SK-N-SH treated with all-trans-retinoic acid at 6 μM for 48 hours (cell line): ENCODE measurements around the gene DHRS3.

Experiments used
- ATAC-seq: fragments of 200-7000 bp; cut with Tn5 transposase; 3 replicates; pipeline ENCODE4 v1.9.1; 2020; ENCODE audit warnings: mild to moderate bottlenecking, moderate library complexity
- ARNTL ChIP-seq: fragments of 450-650 bp; formaldehyde crosslinking; IDR thresholded peaks from 2 replicates; pipeline ENCODE4 v1.5.0; 2020; ENCODE audit warnings: low read depth, mild to moderate bottlenecking, moderate library complexity, borderline replicate concordance
- BACH2 ChIP-seq: fragments of 250-450 bp; sonication (Bioruptor Pico); IDR thresholded peaks from 2 replicates; pipeline ENCODE4 v1.9.0; 2021; ENCODE audit warnings: mild to moderate bottlenecking, borderline replicate concordance
- CSDC2 ChIP-seq: fragments of 250-450 bp; sonication (Bioruptor Pico); IDR thresholded peaks from 2 replicates; pipeline ENCODE4 v1.5.0; 2020; ENCODE audit warnings: mild to moderate bottlenecking, moderate library complexity
- ESRRG ChIP-seq: fragments of 250-450 bp; sonication (Bioruptor Pico); IDR thresholded peaks from 2 replicates; pipeline ENCODE4 v1.6.1; 2021; ENCODE audit warnings: mild to moderate bottlenecking
- GLIS3 ChIP-seq: fragments of 250-450 bp; sonication (Bioruptor Pico); IDR thresholded peaks from 2 replicates; pipeline ENCODE4 v1.5.0; 2020; ENCODE audit warnings: mild to moderate bottlenecking, moderate library complexity
- ISL1 ChIP-seq: fragments of 250-450 bp; sonication (Bioruptor Pico); IDR thresholded peaks from 2 replicates; pipeline ENCODE4 v2.1.2; 2022; ENCODE audit warnings: mild to moderate bottlenecking, moderate library complexity
- OSR1 ChIP-seq: fragments of 250-450 bp; sonication (Bioruptor Pico); IDR thresholded peaks from 2 replicates; pipeline ENCODE4 v1.8.0; 2022; ENCODE audit warnings: moderate library complexity, mild to moderate bottlenecking, inconsistent platforms
- PPARA ChIP-seq: fragments of 250-450 bp; sonication (Bioruptor Pico); IDR thresholded peaks from 2 replicates; pipeline ENCODE4 v1.5.0; 2020; ENCODE audit warnings: mild to moderate bottlenecking, borderline replicate concordance
- RARB ChIP-seq: fragments of 250-450 bp; sonication (Bioruptor Pico); IDR thresholded peaks from 2 replicates; pipeline ENCODE4 v1.8.0; 2021; ENCODE audit warnings: mild to moderate bottlenecking, moderate library complexity
- SNAI2 ChIP-seq: fragments of 250-450 bp; sonication (Bioruptor Pico); IDR thresholded peaks from 2 replicates; pipeline ENCODE4 v1.5.0; 2020; ENCODE audit warnings: mild to moderate bottlenecking, moderate library complexity
- TCF4 ChIP-seq: fragments of 250-450 bp; sonication (Bioruptor Pico); IDR thresholded peaks from 2 replicates; pipeline ENCODE4 v1.8.0; 2021; ENCODE audit warnings: mild to moderate bottlenecking, moderate library complexity, borderline replicate concordance
- TOX ChIP-seq: fragments of 250-450 bp; sonication (Bioruptor Pico); IDR thresholded peaks from 2 replicates; pipeline ENCODE4 v1.8.0; 2021; ENCODE audit warnings: mild to moderate bottlenecking, moderate library complexity, borderline replicate concordance
- ZC3H10 ChIP-seq: fragments of 250-450 bp; sonication (Bioruptor Pico); IDR thresholded peaks from 2 replicates; pipeline ENCODE4 v1.5.1; 2021; ENCODE audit warnings: mild to moderate bottlenecking, moderate library complexity
- ZFP3 ChIP-seq: fragments of 250-450 bp; sonication (Bioruptor Pico); IDR thresholded peaks from 2 replicates; pipeline ENCODE4 v1.5.0; 2020; ENCODE audit warnings: mild to moderate bottlenecking, moderate library complexity
- ZFP30 ChIP-seq: fragments of 450-650 bp; formaldehyde crosslinking; IDR thresholded peaks from 2 replicates; pipeline ENCODE4 v1.5.0; 2022; ENCODE audit warnings: mild to moderate bottlenecking, moderate library complexity
- ZNF565 ChIP-seq: fragments of 450-650 bp; formaldehyde crosslinking; conservative IDR thresholded peaks from 2 replicates; pipeline ENCODE4 v1.5.0; 2020; ENCODE audit warnings: low read depth, mild to moderate bottlenecking, moderate library complexity
- ZNF70 ChIP-seq: fragments of 450-650 bp; formaldehyde crosslinking; IDR thresholded peaks from 2 replicates; pipeline ENCODE4 v1.5.0; 2020; ENCODE audit warnings: mild to moderate bottlenecking, moderate library complexity
- ZNF8 ChIP-seq: fragments of 450-650 bp; formaldehyde crosslinking; IDR thresholded peaks from 2 replicates; pipeline ENCODE4 v1.5.0; 2020; ENCODE audit warnings: mild to moderate bottlenecking, moderate library complexity
- TF ChIP-seq, protein P1 (sequence below): fragments of 250-450 bp; sonication (Bioruptor Pico); IDR thresholded peaks from 2 replicates; pipeline ENCODE4 v1.5.1; 2020; ENCODE audit warnings: low read depth, mild to moderate bottlenecking, moderate library complexity
- TF ChIP-seq, protein P2 (sequence below): fragments of 250-450 bp; sonication (Bioruptor Pico); IDR thresholded peaks from 2 replicates; pipeline ENCODE4 v1.5.1; 2021; ENCODE audit warnings: mild to moderate bottlenecking, moderate library complexity
- TF ChIP-seq, protein P3 (sequence below): fragments of 250-450 bp; sonication (Bioruptor Pico); IDR thresholded peaks from 2 replicates; pipeline ENCODE4 v1.8.0; 2020; ENCODE audit warnings: mild to moderate bottlenecking, moderate library complexity, borderline replicate concordance
- TF ChIP-seq, protein P4 (sequence below): fragments of 250-450 bp; sonication (Bioruptor Pico); IDR thresholded peaks from 2 replicates; pipeline ENCODE4 v1.8.0; 2021; ENCODE audit warnings: low read depth, mild to moderate bottlenecking, moderate library complexity, borderline replicate concordance

DHRS3 gene

DNA sequence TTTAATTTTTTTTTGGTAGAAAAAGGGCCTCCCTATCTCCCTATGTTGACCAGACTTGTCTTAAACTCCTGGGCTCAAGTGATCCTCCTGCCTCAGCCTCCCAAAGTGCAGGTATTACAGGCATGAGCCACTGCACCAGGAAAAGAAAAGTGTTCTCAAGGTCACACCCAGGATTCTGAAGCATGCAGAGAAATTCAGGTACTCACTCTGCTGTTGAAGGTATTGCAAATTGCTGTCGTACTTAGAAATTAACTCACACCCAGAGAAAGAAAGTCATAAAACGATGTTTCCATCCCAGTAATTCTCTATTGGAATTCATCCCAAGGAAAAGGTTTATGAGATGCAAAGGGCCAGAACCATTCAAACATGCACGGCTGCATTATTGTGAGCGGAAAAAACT is 73.7 kb downstream of the DHRS3 start:
- no peak for TF ChIP-seq PPARA
- no peak for TF ChIP-seq ESRRG (CRISPR knock-in tag)
- no peak for TF ChIP-seq RARB (CRISPR knock-in tag)
- TF ChIP-seq ZNF8 (CRISPR knock-in tag): no peak
- TF ChIP-seq TOX: no peak
- TF ChIP-seq ZNF565 (CRISPR knock-in tag): no peak
- TF ChIP-seq, all 23 proteins: peak for 0
- ATAC-seq: no peak

DNA sequence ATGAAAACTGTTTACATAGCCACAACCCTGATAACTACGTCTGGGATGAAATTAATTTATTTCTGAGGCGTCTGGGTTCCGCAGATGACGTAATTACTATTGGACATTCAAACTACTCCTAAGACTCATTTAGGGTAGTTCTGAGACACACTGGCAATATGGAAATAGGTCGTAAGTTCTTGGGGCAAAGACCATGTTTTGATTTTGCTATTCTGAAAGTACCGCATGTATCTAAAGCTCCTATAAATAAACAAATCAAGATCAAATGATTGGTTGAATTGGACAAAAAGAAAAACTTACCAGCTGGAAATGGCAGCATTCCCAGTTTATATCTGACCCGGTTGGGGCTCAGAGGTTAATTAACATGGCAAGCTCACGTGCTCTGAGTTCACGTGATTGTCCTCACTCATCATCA is 74.3 kb downstream of the DHRS3 start:
- ATAC-seq: no peak
- TF ChIP-seq TCF4 (CRISPR knock-in tag) (no peak), TOX (no peak), SNAI2 (CRISPR knock-in tag) (no peak), ZFP30 (CRISPR knock-in tag) (no peak), CSDC2 (no peak), ARNTL (CRISPR knock-in tag) (no peak), PPARA (no peak), OSR1 (CRISPR knock-in tag) (no peak), ZNF565 (CRISPR knock-in tag) (no peak)
- TF ChIP-seq, protein P1, sequence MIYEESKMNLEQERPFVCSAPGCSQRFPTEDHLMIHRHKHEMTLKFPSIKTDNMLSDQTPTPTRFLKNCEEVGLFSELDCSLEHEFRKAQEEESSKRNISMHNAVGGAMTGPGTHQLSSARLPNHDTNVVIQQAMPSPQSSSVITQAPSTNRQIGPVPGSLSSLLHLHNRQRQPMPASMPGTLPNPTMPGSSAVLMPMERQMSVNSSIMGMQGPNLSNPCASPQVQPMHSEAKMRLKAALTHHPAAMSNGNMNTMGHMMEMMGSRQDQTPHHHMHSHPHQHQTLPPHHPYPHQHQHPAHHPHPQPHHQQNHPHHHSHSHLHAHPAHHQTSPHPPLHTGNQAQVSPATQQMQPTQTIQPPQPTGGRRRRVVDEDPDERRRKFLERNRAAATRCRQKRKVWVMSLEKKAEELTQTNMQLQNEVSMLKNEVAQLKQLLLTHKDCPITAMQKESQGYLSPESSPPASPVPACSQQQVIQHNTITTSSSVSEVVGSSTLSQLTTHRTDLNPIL (CRISPR knock-in tag): no peak

DNA sequence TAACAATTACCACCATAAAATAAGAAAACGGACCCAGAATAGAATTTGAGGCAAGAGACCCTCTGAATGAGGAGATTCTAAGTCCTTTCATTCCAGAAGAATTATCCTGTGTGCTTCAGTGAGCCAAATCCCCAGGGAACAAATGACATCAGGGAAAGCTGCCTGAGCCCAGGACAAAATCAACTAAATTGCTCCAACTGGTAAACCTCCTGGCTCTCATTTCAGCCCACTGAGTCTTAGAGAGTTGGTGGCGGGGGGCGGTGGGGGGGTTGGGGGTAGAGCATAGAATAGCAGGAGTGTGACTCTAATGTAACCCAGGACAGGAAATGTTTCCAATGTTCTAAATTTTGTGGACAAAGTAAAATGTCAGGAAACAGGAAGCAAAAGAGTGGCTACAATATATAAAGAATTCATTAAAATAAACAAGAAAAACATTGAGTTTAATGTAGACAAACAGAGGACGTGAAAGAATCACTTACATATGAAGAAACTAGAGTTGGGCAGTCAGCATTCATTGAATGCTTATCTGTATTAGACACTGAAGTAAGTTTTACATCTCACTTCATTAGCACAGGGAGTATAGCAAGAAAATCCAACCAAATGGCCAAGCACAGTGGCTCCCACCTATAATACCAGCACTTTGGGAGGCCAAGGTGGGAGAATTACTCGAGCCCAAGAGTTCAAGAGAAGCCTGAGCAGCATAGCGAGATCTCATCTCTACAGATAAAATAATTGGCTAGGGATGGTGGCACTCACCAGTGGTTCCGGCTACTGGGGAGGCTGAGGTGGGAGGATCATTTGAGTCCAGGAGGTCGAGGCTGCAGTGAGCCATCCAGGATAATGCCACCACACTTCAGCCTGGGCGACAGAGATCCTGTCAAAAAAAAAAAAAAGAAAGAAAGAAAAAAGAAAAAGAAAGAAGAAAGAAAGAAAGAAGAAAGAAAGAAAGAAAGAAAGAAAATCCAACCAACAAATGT is 75.1 kb downstream of the DHRS3 start:
- no peak for ATAC-seq
- TF ChIP-seq ISL1 (CRISPR knock-in tag) (no peak), PPARA (no peak), OSR1 (CRISPR knock-in tag) (no peak), ZNF70 (CRISPR knock-in tag) (no peak), BACH2 (no peak), GLIS3 (CRISPR knock-in tag) (no peak), SNAI2 (CRISPR knock-in tag) (no peak), ZC3H10 (CRISPR knock-in tag) (no peak), RARB (CRISPR knock-in tag) (no peak), ZNF8 (CRISPR knock-in tag) (no peak), CSDC2 (no peak), ZFP30 (CRISPR knock-in tag) (no peak), TCF4 (CRISPR knock-in tag) (no peak)
- TF ChIP-seq, protein P2, sequence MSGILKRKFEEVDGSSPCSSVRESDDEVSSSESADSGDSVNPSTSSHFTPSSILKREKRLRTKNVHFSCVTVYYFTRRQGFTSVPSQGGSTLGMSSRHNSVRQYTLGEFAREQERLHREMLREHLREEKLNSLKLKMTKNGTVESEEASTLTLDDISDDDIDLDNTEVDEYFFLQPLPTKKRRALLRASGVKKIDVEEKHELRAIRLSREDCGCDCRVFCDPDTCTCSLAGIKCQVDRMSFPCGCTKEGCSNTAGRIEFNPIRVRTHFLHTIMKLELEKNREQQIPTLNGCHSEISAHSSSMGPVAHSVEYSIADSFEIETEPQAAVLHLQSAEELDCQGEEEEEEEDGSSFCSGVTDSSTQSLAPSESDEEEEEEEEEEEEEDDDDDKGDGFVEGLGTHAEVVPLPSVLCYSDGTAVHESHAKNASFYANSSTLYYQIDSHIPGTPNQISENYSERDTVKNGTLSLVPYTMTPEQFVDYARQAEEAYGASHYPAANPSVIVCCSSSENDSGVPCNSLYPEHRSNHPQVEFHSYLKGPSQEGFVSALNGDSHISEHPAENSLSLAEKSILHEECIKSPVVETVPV (CRISPR knock-in tag): no peak

DNA sequence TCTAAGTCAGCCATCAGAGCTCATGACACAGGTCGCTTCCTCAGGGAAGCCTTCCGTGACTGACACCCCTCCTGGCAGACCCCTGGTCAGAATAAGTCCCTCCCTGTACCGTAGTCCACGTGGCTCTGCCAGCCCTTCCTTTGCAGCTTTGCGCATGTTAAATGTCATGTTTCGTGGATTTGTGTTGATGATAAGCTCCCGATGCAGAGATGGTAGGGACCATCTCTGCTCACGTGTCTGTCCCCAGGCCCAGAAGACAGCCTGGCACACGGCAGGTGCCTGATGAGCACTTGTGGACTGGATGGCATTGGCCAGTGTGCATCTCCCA is 75.9 kb downstream of the DHRS3 start:
- no peak for ATAC-seq
- TF ChIP-seq TCF4 (CRISPR knock-in tag) (no peak), ISL1 (CRISPR knock-in tag) (no peak), SNAI2 (CRISPR knock-in tag) (no peak), CSDC2 (no peak), OSR1 (CRISPR knock-in tag) (no peak), ZFP3 (CRISPR knock-in tag) (no peak), ZNF565 (CRISPR knock-in tag) (no peak), RARB (CRISPR knock-in tag) (no peak), TOX (no peak), ZNF70 (CRISPR knock-in tag) (no peak), ARNTL (CRISPR knock-in tag) (no peak), GLIS3 (CRISPR knock-in tag) (no peak), ZC3H10 (CRISPR knock-in tag) (no peak)
- TF ChIP-seq, protein P1 (CRISPR knock-in tag): no peak
- TF ChIP-seq, protein P3, sequence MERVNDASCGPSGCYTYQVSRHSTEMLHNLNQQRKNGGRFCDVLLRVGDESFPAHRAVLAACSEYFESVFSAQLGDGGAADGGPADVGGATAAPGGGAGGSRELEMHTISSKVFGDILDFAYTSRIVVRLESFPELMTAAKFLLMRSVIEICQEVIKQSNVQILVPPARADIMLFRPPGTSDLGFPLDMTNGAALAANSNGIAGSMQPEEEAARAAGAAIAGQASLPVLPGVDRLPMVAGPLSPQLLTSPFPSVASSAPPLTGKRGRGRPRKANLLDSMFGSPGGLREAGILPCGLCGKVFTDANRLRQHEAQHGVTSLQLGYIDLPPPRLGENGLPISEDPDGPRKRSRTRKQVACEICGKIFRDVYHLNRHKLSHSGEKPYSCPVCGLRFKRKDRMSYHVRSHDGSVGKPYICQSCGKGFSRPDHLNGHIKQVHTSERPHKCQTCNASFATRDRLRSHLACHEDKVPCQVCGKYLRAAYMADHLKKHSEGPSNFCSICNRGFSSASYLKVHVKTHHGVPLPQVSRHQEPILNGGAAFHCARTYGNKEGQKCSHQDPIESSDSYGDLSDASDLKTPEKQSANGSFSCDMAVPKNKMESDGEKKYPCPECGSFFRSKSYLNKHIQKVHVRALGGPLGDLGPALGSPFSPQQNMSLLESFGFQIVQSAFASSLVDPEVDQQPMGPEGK: no peak
- TF ChIP-seq, protein P4, sequence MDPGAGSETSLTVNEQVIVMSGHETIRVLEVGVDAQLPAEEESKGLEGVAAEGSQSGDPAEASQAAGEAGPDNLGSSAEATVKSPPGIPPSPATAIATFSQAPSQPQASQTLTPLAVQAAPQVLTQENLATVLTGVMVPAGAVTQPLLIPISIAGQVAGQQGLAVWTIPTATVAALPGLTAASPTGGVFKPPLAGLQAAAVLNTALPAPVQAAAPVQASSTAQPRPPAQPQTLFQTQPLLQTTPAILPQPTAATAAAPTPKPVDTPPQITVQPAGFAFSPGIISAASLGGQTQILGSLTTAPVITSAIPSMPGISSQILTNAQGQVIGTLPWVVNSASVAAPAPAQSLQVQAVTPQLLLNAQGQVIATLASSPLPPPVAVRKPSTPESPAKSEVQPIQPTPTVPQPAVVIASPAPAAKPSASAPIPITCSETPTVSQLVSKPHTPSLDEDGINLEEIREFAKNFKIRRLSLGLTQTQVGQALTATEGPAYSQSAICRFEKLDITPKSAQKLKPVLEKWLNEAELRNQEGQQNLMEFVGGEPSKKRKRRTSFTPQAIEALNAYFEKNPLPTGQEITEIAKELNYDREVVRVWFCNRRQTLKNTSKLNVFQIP (CRISPR knock-in tag): no peak
- TF ChIP-seq, protein P2 (CRISPR knock-in tag): no peak
